ENCODE measurements around the gene WDR12. TPM values are rescaled to one million over a fixed set of nuclear protein-coding genes. Genes with fewer than 3 reads are reported as not detected.

WDR12 gene
- 43.1 and 137 TPM in 2 replicates for total RNA-seq (2011; cell fraction: chromatin; rRNA removed; ENCODE audit: low replicate concordance)
- 16.8 and 23.7 TPM in 2 replicates for total RNA-seq (2011; cell fraction: nucleolus; rRNA removed)
- 30.9 and 37.9 TPM in 2 replicates for total RNA-seq (2011; cell fraction: nucleoplasm; rRNA removed)
- total RNA-seq (2014; rRNA removed): 109 and 119 TPM in 2 replicates
- total RNA-seq (2014; rRNA removed; fragmentation: Illumina TruSeq; extraction: Trizol): 141 and 154 TPM in 2 replicates
- total RNA-seq (2015; rRNA removed; fragmentation: Illumina TruSeq; extraction: Trizol): 121 and 128 TPM in 2 replicates
- total RNA-seq (2021): 180 and 194 TPM in 2 replicates
- polyA plus RNA-seq (2011; rRNA removed): 188 and 278 TPM in 2 replicates
- polyA plus RNA-seq (2011; cell fraction: cytosol; rRNA removed): 19.4 and 25.7 TPM in 2 replicates
- polyA plus RNA-seq (2011; cell fraction: nucleus; rRNA removed): 31.5 and 53.5 TPM in 2 replicates
- polyA plus RNA-seq (2012): 74.3 and 131 TPM in 2 replicates
- 137 and 147 TPM in 2 replicates for polyA plus RNA-seq (2014; fragmentation: Illumina TruSeq; extraction: Trizol)
- polyA plus RNA-seq (2014; fragmentation: Nextera tagmentation; extraction: Ambion mirVana): 100 to 1,000 TPM; 498 to 554 TPM
- polyA plus RNA-seq (2014; rRNA removed): 171 and 174 TPM in 2 replicates
- 102 and 108 TPM in 2 replicates for polyA minus RNA-seq (2011; rRNA and poly(A)+ RNA removed)
- 54.1 and 101 TPM in 2 replicates for polyA minus RNA-seq (2011; cell fraction: cytosol; rRNA and poly(A)+ RNA removed)
- 18.3 and 34.1 TPM in 2 replicates for polyA minus RNA-seq (2011; cell fraction: nucleus; rRNA and poly(A)+ RNA removed)
- percentile 87 among the genes with signal in this experiment for Bru-seq, nascent RNA
- percentile 90 among the genes with signal in this experiment for BruChase-seq, experiment 1, labeled RNA remaining after a 2-hour chase
- BruChase-seq, experiment 2, labeled RNA remaining after a 6-hour chase: percentile 86 among the genes with signal in this experiment
- long read RNA-seq, experiment 1, full-length matches to known transcripts: 318 of 403 reads
- long read RNA-seq, experiment 1, partial matches to known transcripts: 55 of 403 reads
- long read RNA-seq, experiment 1, other reads (novel, unspliced or antisense): 30 of 403 reads
- long read RNA-seq, experiment 2, full-length matches to known transcripts: 58 of 87 reads
- long read RNA-seq, experiment 2, partial matches to known transcripts: 14 of 87 reads
- long read RNA-seq, experiment 2, other reads (novel, unspliced or antisense): 15 of 87 reads
- long read RNA-seq, experiment 3, full-length matches to known transcripts: 129 of 150 reads
- long read RNA-seq, experiment 3, partial matches to known transcripts: 6 of 150 reads
- long read RNA-seq, experiment 3, other reads (novel, unspliced or antisense): 15 of 150 reads

- peaks cover 0 to 5% of the 10 kb centered on the region in 2 experiments; a peak in 2 of 5 replicates for H3K4me1 ChIP-seq (replicated peaks in 1 of 2; ENCODE audit: control insufficient read depth in 2 of 2, insufficient read depth in 2 of 2, low read length in 2 of 2)
- DNase-seq (ENCODE audit: extremely low read depth in 1 of 4, low spot score in 3 of 4): peak; percentile 74 to 92 (median 80)
- in situ Hi-C loops (cut with MboI): no loop called here
- intact Hi-C loops (cut with micrococcal nuclease): loop anchor here (2.0 to 5.0 kb wide), 2 partner anchors 56 to 103 kb away; partner anchors contain the start of gene NBEAL1
- no peaks in the 10 kb centered on the region for H4K20me1 ChIP-seq (replicated peaks; ENCODE audit: control insufficient read depth, insufficient read depth, low read length)
- H3K27ac ChIP-seq (ENCODE audit: extremely low read depth, low read depth, low read length): peak within 1 kb of the TSS; percentile 93
- WGBS (ENCODE audit: insufficient coverage, low coverage, missing lambda C conversion rate): 0% methylated on average over 26 of the region's 39 CpGs
- H3K27me3 ChIP-seq (ENCODE audit: control insufficient read depth in 2 of 2, insufficient read depth in 2 of 2, low read length in 2 of 2): no peaks in the 10 kb centered on the region
- peak; percentile 79 for ATAC-seq
- BruUV-seq (replicated peaks): no TSS peak
- peak within 1 kb of the TSS; percentile 94 for H2AFZ ChIP-seq (ENCODE audit: low read depth, low read length)
- no peaks in the 10 kb centered on the region for H3K9me3 ChIP-seq (replicated peaks; ENCODE audit: control insufficient read depth, insufficient read depth, low read depth, low read length)
- ChIA-PET CTCF (ENCODE audit: low intra/inter-chr PET ratio) (no interaction called here), POLR2A (no interaction called here)
- peak within 1 kb of the TSS; percentile 69 for H3K4me3 ChIP-seq
- H3K36me3 ChIP-seq (ENCODE audit: control insufficient read depth, insufficient read depth, low read length): peaks cover 19% of the 10 kb centered on the region; the same call in 2 of the 3 replicates
- H3K4me2 ChIP-seq (ENCODE audit: insufficient read depth, low read length): peak within 1 kb of the TSS; percentile 98
- H3K79me2 ChIP-seq (ENCODE audit: control insufficient read depth, insufficient read depth, low read length): peaks cover 55% of the 10 kb centered on the region
- H3K9ac ChIP-seq (ENCODE audit: insufficient read depth in 1 of 2, low read depth in 2 of 2, low read length in 2 of 2): peak within 1 kb of the TSS; percentile 93 to 95
- no peak for FAIRE-seq
- H3K9me1 ChIP-seq (ENCODE audit: control insufficient read depth, insufficient read depth, low read length): no peaks in the 10 kb centered on the region
- peak; percentile 62 for TF ChIP-seq MITF (IDR thresholded peaks at IDR 0.05)
- TF ChIP-seq TEAD1 (CRISPR knock-in tag; IDR thresholded peaks at IDR 0.05): no peak
- TF ChIP-seq MBD2 (IDR thresholded peaks at IDR 0.05; ENCODE audit: borderline replicate concordance, low read depth): no peak
- no peak for TF ChIP-seq RCOR1 (IDR thresholded peaks at IDR 0.05; ENCODE audit: borderline replicate concordance in 1 of 2, low read depth in 2 of 2, low read length in 2 of 2)
- peak; percentile 81 for TF ChIP-seq POU5F1 (IDR thresholded peaks at IDR 0.05; ENCODE audit: borderline replicate concordance, low read depth, low read length, partially characterized antibody)
- no peak for TF ChIP-seq ZBTB11 (CRISPR knock-in tag; IDR thresholded peaks at IDR 0.05)
- TF ChIP-seq E2F6 (IDR thresholded peaks at IDR 0.05; ENCODE audit: borderline replicate concordance in 1 of 2, extremely low read depth in 1 of 2, insufficient read depth in 1 of 2, insufficient read length in 1 of 2, low read depth in 1 of 2, low read length in 1 of 2, poor library complexity in 1 of 2, severe bottlenecking in 1 of 2): peak in 1 of 2 experiments; percentile 46
Observed at GRCh38 chr2:202911512-202912341, at the start of gene WDR12, which contains the start of gene CARF. TSS of gene WDR12 (minus strand) at chr2:202911673. CDS start at chr2:202911476, 197 bp downstream. TSS of gene CARF (plus strand) at chr2:202912275. CDS start at chr2:202941903, 29,628 bp downstream.

Measured in K562 (cell line).